Type B pancreatic cell (in vitro differentiated cells): Measurements from ENCODE around the gene XXYLT1. TPM values are rescaled to one million over a fixed set of nuclear protein-coding genes. Genes with fewer than 3 reads are reported as not detected.

ENCODE experiments used
- DNase-seq: peaks from one replicate; pipeline ENCODE4 v3.0.0; 2021; ENCODE audit warnings: mixed read lengths; ENCODE audit not compliant: unreplicated experiment; ENCODE audit errors: extremely low spot score
- H3K27ac Mint-ChIP-seq: 2 replicates; pipeline ENCODE4 v1.8.0; 2021; ENCODE audit warnings: mild to moderate bottlenecking, mixed read lengths
- H3K27me3 Mint-ChIP-seq: 2 replicates; pipeline ENCODE4 v1.8.0; 2021; ENCODE audit warnings: mixed read lengths
- H3K36me3 Mint-ChIP-seq: 2 replicates; pipeline ENCODE4 v1.8.0; 2021; ENCODE audit warnings: mixed read lengths
- H3K4me1 Mint-ChIP-seq: one replicate; pipeline ENCODE4 v1.8.0; 2021; ENCODE audit warnings: mixed read lengths; ENCODE audit not compliant: unreplicated experiment
- H3K4me3 Mint-ChIP-seq: 2 replicates; pipeline ENCODE4 v1.8.0; 2021; ENCODE audit warnings: mild to moderate bottlenecking, mixed read lengths
- H3K9me3 Mint-ChIP-seq: 2 replicates; pipeline ENCODE4 v1.8.0; 2021; ENCODE audit warnings: mixed read lengths
- CTCF ChIP-seq: fragments of 200-600 bp; sonication (generic); conservative IDR thresholded peaks from 2 replicates; pipeline ENCODE4 v1.5.0; 2021; ENCODE audit warnings: antibody characterized with exemption, mild to moderate bottlenecking
- total RNA-seq: library from RNA; stranded (reverse); gene quantifications from 2 replicates; pipeline ENCODE4 v1.2.1, GENCODE V29; 2021; ENCODE audit warnings: low replicate concordance

XXYLT1 gene
- total RNA-seq, 1 donor from 2014 or later, result 27.0 TPM

GRCh38 chr3:195259154-195259474 is 11.8 kb downstream of the XXYLT1 start:
- Mint-ChIP-seq H3K4me1 (peaks cover 30% of the 10 kb centered on the region), H3K4me3 (peak overlapping the region; percentile 68), H3K36me3 (no peaks in the 10 kb centered on the region), H3K9me3 (no peaks in the 10 kb centered on the region), H3K27ac (peak overlapping the region; percentile 39), H3K27me3 (no peaks in the 10 kb centered on the region)
- TF ChIP-seq CTCF, result no peak
- no peak for DNase-seq

DNA sequence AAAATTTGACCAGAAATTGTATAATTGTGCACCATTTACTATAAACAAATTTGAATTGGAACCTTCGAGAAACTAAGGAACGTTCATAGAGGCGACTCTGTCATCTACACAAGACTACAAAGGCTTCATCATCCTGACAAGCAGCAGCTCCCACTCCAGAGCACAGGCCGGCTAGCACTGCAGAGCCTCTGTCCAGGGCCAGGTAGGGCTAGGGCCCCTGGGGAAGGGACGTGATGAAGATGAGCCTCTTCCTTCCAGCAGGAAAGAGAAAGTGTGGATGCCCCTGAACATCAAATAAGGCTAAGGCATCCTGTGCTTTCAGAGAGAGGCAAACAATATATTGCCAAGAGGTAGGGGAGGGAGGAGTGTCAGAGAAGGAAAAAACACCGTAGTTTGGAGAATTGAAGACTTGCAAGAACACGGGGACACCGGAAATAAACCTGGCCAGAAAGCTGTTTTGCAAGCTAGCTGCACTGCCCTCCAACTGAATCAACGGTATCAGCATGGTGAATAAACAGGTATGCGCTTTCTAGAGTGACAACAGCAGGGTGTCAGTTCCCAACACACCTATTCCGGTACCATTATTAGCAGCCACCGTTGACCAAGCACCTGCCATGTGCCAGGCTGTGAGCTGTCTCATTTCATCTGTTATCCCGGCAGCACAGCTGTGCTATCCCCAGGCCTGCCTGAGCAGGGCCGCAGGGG is 12.4 kb downstream of the XXYLT1 start:
- H3K36me3 Mint-ChIP-seq, result no peaks in the 10 kb centered on the region
- no peaks in the 10 kb centered on the region for H3K27me3 Mint-ChIP-seq
- no peak for TF ChIP-seq CTCF
- peaks cover 29% of the 10 kb centered on the region for H3K4me1 Mint-ChIP-seq
- H3K9me3 Mint-ChIP-seq, result no peaks in the 10 kb centered on the region
- DNase-seq, result no peak
- H3K4me3 Mint-ChIP-seq, result peak overlapping the region; percentile 68
- H3K27ac Mint-ChIP-seq, result peak overlapping the region; percentile 53

DNA sequence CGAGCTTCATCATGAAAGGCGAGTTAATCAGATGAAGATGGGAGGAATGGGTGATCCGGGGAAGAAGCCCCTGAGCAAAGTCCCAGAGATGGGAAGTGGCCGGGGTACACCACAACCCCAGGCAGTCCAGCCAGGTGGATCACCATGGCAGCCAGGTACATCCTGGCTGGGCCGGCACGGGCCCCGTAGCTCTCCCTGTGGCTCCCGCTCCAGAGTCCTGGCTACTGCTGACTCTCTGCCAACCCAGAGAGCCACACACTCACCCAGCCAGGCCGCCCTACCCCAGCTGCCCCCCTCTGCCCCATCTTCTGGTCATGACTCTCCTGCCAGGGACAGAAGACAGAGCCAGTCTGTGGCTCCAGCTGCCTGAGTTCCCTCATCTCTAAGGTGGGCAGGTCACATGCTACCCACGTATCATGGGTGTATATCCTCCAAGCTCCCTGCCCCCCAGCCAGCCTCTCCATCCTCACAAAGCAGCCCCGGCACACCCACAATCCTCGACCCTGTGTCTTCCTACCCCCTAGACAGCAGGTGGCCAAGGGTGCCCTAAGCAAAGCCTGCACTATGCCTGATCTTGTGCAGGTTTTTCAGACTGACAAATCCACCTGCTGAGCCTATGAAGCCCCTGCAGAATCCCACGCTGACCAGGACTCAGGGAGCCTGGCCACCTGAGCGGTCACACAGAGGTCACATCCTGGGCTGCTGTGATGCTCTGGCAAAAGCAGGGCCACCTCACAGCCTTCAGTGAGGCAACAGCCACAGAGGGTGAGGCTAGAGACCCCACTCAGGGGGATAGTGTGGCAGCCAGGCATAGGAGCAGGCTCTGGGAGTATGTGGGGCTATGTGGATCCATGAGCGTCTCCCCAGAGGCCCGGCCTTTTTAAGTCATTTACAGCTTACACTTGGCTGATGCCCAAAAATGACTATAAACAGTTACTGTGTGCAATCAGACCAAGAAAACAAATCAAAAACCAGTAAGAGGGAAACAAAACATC is 13.2 kb downstream of the XXYLT1 start:
- peak overlapping the region; percentile 53 for H3K27ac Mint-ChIP-seq
- peaks cover 35% of the 10 kb centered on the region for H3K4me1 Mint-ChIP-seq
- TF ChIP-seq CTCF, result no peak
- DNase-seq, result no peak
- no peaks in the 10 kb centered on the region for H3K36me3 Mint-ChIP-seq
- no peaks in the 10 kb centered on the region for H3K9me3 Mint-ChIP-seq
- no peaks in the 10 kb centered on the region for H3K27me3 Mint-ChIP-seq
- peak overlapping the region; percentile 68 for H3K4me3 Mint-ChIP-seq

- DNase-seq, result no peak
- H3K27me3 Mint-ChIP-seq, result no peaks in the 10 kb centered on the region
- H3K4me1 Mint-ChIP-seq, result peaks cover 44% of the 10 kb centered on the region
- no peak overlapping the region for H3K27ac Mint-ChIP-seq
- TF ChIP-seq CTCF, result no peak
- no peaks in the 10 kb centered on the region for H3K9me3 Mint-ChIP-seq
- H3K36me3 Mint-ChIP-seq, result no peaks in the 10 kb centered on the region
- H3K4me3 Mint-ChIP-seq, result no peak overlapping the region
Measured at GRCh38 chr3:195256639-195257453, 14.1 kb downstream of the XXYLT1 start.
